ENCODE data around the gene CDNF. TPM values are rescaled to one million over a fixed set of nuclear protein-coding genes. Genes with fewer than 3 reads are reported as not detected.

CDNF gene
- total RNA-seq, 6 donors from 2014 or later: 0.89 to 34.6 (median 1.7) TPM

- no peak overlapping the region for H3K27ac ChIP-seq
- peaks cover 0 to 5% (median 0%) of the 10 kb centered on the region in 4 donors for H3K9me3 ChIP-seq
- H3K27me3 ChIP-seq: no peaks in the 10 kb centered on the region
- H3K4me1 ChIP-seq: peaks cover 0 to 11% (median 4%) of the 10 kb centered on the region in 4 donors
- no peaks in the 10 kb centered on the region for H3K36me3 ChIP-seq
- WGBS, 2 donors: 93 to 97% methylated on average over 5 of the region's 5 CpGs
- TF ChIP-seq POLR2AphosphoS5 (IDR thresholded peaks at IDR 0.05) (no peak), POLR2A (IDR thresholded peaks at IDR 0.05) (no peak), EP300 (IDR thresholded peaks at IDR 0.05) (no peak)
- TF ChIP-seq, protein P1, sequence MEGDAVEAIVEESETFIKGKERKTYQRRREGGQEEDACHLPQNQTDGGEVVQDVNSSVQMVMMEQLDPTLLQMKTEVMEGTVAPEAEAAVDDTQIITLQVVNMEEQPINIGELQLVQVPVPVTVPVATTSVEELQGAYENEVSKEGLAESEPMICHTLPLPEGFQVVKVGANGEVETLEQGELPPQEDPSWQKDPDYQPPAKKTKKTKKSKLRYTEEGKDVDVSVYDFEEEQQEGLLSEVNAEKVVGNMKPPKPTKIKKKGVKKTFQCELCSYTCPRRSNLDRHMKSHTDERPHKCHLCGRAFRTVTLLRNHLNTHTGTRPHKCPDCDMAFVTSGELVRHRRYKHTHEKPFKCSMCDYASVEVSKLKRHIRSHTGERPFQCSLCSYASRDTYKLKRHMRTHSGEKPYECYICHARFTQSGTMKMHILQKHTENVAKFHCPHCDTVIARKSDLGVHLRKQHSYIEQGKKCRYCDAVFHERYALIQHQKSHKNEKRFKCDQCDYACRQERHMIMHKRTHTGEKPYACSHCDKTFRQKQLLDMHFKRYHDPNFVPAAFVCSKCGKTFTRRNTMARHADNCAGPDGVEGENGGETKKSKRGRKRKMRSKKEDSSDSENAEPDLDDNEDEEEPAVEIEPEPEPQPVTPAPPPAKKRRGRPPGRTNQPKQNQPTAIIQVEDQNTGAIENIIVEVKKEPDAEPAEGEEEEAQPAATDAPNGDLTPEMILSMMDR (IDR thresholded peaks at IDR 0.05): no peak
- H3K4me3 ChIP-seq: no peak overlapping the region
- no peak for DNase-seq
- ATAC-seq (ENCODE audit: low FRiP score in 2 of 2): no peak
Measured at GRCh38 chr10:14784459-14785055, 53.3 kb downstream of the CDNF start.

- H3K36me3 ChIP-seq: no peaks in the 10 kb centered on the region
- no peak overlapping the region for H3K27ac ChIP-seq
- WGBS, 2 donors: 50 to 58% methylated on average over 9 of the region's 9 CpGs
- TF ChIP-seq EP300 (IDR thresholded peaks at IDR 0.05) (peak in 1 of 4 donors; percentile 30), POLR2A (IDR thresholded peaks at IDR 0.05) (no peak), POLR2AphosphoS5 (IDR thresholded peaks at IDR 0.05) (peak; percentile 34 to 77)
- TF ChIP-seq, protein P1 (IDR thresholded peaks at IDR 0.05): no peak
- ATAC-seq (ENCODE audit: low FRiP score in 2 of 2) (peak; percentile 23 to 64), DNase-seq (no peak)
- peaks cover 0 to 5% (median 0%) of the 10 kb centered on the region in 4 donors for H3K9me3 ChIP-seq
- peaks cover 7 to 15% (median 10%) of the 10 kb centered on the region in 4 donors for H3K4me1 ChIP-seq
- no peak overlapping the region for H3K4me3 ChIP-seq
- no peaks in the 10 kb centered on the region for H3K27me3 ChIP-seq
Measured at GRCh38 chr10:14782691-14783363, 55.0 kb downstream of the CDNF start.

DNA sequence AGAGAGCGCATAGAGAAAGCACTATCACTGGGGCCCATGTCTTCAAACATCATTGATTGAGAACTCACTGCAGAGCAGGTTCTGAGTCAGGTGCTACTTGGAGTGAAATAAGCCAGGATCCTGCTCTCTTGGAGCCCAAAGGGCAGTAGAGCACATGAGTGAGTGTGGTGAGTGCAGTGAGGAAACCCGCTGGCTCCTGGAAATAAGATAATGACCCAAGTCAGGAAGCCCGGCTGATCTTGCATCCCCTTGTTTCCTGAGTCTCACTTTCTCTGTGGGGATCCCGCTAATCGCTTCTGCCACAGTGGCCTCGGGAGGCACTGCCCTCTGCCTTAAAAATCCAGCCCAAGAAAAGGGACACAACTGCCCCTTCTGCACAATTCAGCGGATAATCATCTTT is 56.1 kb downstream of the CDNF start:
- H3K27me3 ChIP-seq: no peaks in the 10 kb centered on the region
- ATAC-seq (ENCODE audit: low FRiP score in 2 of 2): no peak
- DNase-seq: no peak
- peaks cover 7 to 15% (median 10%) of the 10 kb centered on the region in 4 donors for H3K4me1 ChIP-seq
- H3K36me3 ChIP-seq: no peaks in the 10 kb centered on the region
- TF ChIP-seq, protein P1 (IDR thresholded peaks at IDR 0.05): no peak
- TF ChIP-seq EP300 (IDR thresholded peaks at IDR 0.05) (no peak), POLR2A (IDR thresholded peaks at IDR 0.05) (no peak), POLR2AphosphoS5 (IDR thresholded peaks at IDR 0.05) (no peak)
- 62 to 69% methylated on average over 6 to 7 of the region's 7 CpGs for WGBS, 2 donors
- H3K4me3 ChIP-seq: no peak overlapping the region
- H3K9me3 ChIP-seq: peaks cover 0 to 5% (median 0%) of the 10 kb centered on the region in 4 donors
- H3K27ac ChIP-seq: no peak overlapping the region

GRCh38 chr10:14779001-14779651 is 58.7 kb downstream of the CDNF start:
- DNase-seq: no peak
- TF ChIP-seq, protein P1 (IDR thresholded peaks at IDR 0.05): no peak
- TF ChIP-seq EP300 (IDR thresholded peaks at IDR 0.05): no peak
- TF ChIP-seq POLR2A (IDR thresholded peaks at IDR 0.05): no peak
- no peak for TF ChIP-seq POLR2AphosphoS5 (IDR thresholded peaks at IDR 0.05)
- WGBS, 2 donors: 62 to 64% methylated on average over 6 of the region's 6 CpGs

More at GRCh38 chr10:14779001-14779651, 58.7 kb downstream of the CDNF start:
- no peak overlapping the region for H3K27ac ChIP-seq
- H3K4me3 ChIP-seq: no peak overlapping the region
- H3K4me1 ChIP-seq: peaks cover 7 to 15% (median 10%) of the 10 kb centered on the region in 4 donors
- H3K9me3 ChIP-seq: no peaks in the 10 kb centered on the region
- peak in 1 of 2 donors; percentile 56 for ATAC-seq (ENCODE audit: low FRiP score in 2 of 2)
- no peaks in the 10 kb centered on the region for H3K27me3 ChIP-seq
- H3K36me3 ChIP-seq: no peaks in the 10 kb centered on the region
